HG03439 (cell line): ENCODE measurements around the gene PRDM12.

Experiments
- ATAC-seq: cut with Tn5 transposase; IDR thresholded peaks from one replicate; pipeline ENCODE4 v1.9.1; 2021; ENCODE audit warnings: mild to moderate bottlenecking, moderate library complexity; ENCODE audit not compliant: unreplicated experiment

PRDM12 gene

GRCh38 chr9:130635721-130636647, 28.4 kb upstream of the PRDM12 start:
- ATAC-seq, result no peak

GRCh38 chr9:130636648-130637020, 27.8 kb upstream of the PRDM12 start:
- ATAC-seq, result no peak

GRCh38 chr9:130638284-130639123, 25.9 kb upstream of the PRDM12 start:
- ATAC-seq, result no peak

- ATAC-seq, result no peak
These were observed 25.1 kb upstream of the PRDM12 start for GRCh38 chr9:130639124-130639765.

- no peak for ATAC-seq
These were observed 24.4 kb upstream of the PRDM12 start for GRCh38 chr9:130639866-130640555.

GRCh38 chr9:130640681-130641080, 23.7 kb upstream of the PRDM12 start:
- ATAC-seq, result no peak

GRCh38 chr9:130642926-130643325, 21.5 kb upstream of the PRDM12 start:
- ATAC-seq, result no peak

GRCh38 chr9:130651221-130651620, 13.2 kb upstream of the PRDM12 start:
- no peak for ATAC-seq

GRCh38 chr9:130651752-130652151, 12.6 kb upstream of the PRDM12 start:
- ATAC-seq, result no peak

- ATAC-seq, result no peak
These were observed 9.5 kb upstream of the PRDM12 start for GRCh38 chr9:130654879-130655278.

GRCh38 chr9:130658893-130659698, 5.3 kb upstream of the PRDM12 start:
- no peak for ATAC-seq

- no peak for ATAC-seq
These were observed 4.6 kb upstream of the PRDM12 start for GRCh38 chr9:130659699-130660248.

- no peak for ATAC-seq
These were observed 4.1 kb upstream of the PRDM12 start for GRCh38 chr9:130660326-130660682.

- ATAC-seq, result no peak
These were observed 3.5 kb upstream of the PRDM12 start for GRCh38 chr9:130660683-130661450.

GRCh38 chr9:130661451-130662098, 2.8 kb upstream of the PRDM12 start:
- no peak for ATAC-seq

GRCh38 chr9:130662099-130662969, 2.1 kb upstream of the PRDM12 start:
- ATAC-seq, result no peak

- ATAC-seq, result no peak
These were observed 1.5 kb upstream of the PRDM12 start for GRCh38 chr9:130662970-130663257.
